K562 (cell line): ENCODE results near the gene SRCAP. TPM values are rescaled to one million over a fixed set of nuclear protein-coding genes. Genes with fewer than 3 reads are reported as not detected.
A peak's percentile ranks its signal among the peaks of the same experiment; 100 is the strongest.

Source experiments
- ARID1B ChIP-seq: fragments of 450-650 bp; IDR thresholded peaks from 2 replicates; pipeline ENCODE4 v1.6.1; 2016; ENCODE audit warnings: antibody characterized with exemption, mild to moderate bottlenecking, inconsistent platforms
- MAZ ChIP-seq, 2 experiments: fragments of 450-650 bp in 1 of 2; sonication (generic) in 1 of 2; formaldehyde crosslinking; IDR thresholded peaks in 1 of 2; conservative IDR thresholded peaks in 1 of 2; 2 replicates each; pipeline versions ENCODE4 v1.4.0 to v1.5.0; 2020; ENCODE audit warnings: mild to moderate bottlenecking in 1 of 2, missing genetic modification reagents in 1 of 2
- POLR2A ChIP-seq: fragments of 450-650 bp; conservative IDR thresholded peaks from 2 replicates; pipeline ENCODE4 v1.6.1; 2016
- RBM39 ChIP-seq: fragments of 200-400 bp; formaldehyde crosslinking; optimal IDR thresholded peaks from 2 replicates; pipeline ENCODE3; 2018; ENCODE audit warnings: low read depth, low read length
- TCF15 ChIP-seq: fragments of 250-450 bp; sonication (Bioruptor Pico); IDR thresholded peaks from 2 replicates; pipeline ENCODE4 v1.8.0; 2022; ENCODE audit warnings: moderate library complexity, mild to moderate bottlenecking, inconsistent platforms
- ZBED1 ChIP-seq: IDR thresholded peaks from 2 replicates; pipeline ENCODE4 v1.6.1; 2014
- ZBTB5 ChIP-seq: fragments of 450-650 bp; IDR thresholded peaks from 2 replicates; pipeline ENCODE4 v1.6.1; 2017; ENCODE audit warnings: antibody characterized with exemption
- ZFP36 ChIP-seq: fragments of 150-350 bp; IDR thresholded peaks from 2 replicates; pipeline ENCODE4 v1.6.1; 2018; ENCODE audit warnings: low read length, low read depth; ENCODE audit not compliant: partially characterized antibody
- ZNF407 ChIP-seq: fragments of 450-650 bp; IDR thresholded peaks from 2 replicates; pipeline ENCODE4 v1.6.1; 2016; ENCODE audit warnings: low read depth
- ZNF512 ChIP-seq: IDR thresholded peaks from 2 replicates; pipeline ENCODE4 v1.6.1; 2016; ENCODE audit warnings: missing genetic modification characterization, missing compliant biosample characterization
- ZNF717 ChIP-seq: fragments of 250-450 bp; sonication (Bioruptor Pico); IDR thresholded peaks from 2 replicates; pipeline ENCODE4 v1.5.0; 2021
- polyA plus RNA-seq, 8 experiments: library from polyadenylated mRNA; depleted of rRNA in 4 of 8; stranded (reverse) in 5 of 8; unstranded in 3 of 8; fragments of >200 nt; fragmentation: Nextera tagmentation in 2 of 8; fragmentation: Illumina TruSeq in 1 of 8; extraction: Ambion mirVana in 2 of 8; extraction: Trizol in 1 of 8; gene quantifications; 2 replicates each; pipeline versions ENCODE4 v1.2.1 to v1.2.3, GENCODE V29; 2011 to 2014; ENCODE audit warnings: inconsistent platforms in 1 of 8, missing spikeins in 1 of 8
- total RNA-seq, 7 experiments: library from RNA; depleted of rRNA in 6 of 7; stranded (reverse); fragments of >200 nt in 6 of 7; fragmentation: Illumina TruSeq in 2 of 7; extraction: Trizol in 2 of 7; gene quantifications; 2 replicates each; pipeline versions ENCODE4 v1.2.1 to v1.2.3, GENCODE V29; 2011 to 2021; ENCODE audit warnings: low replicate concordance in 1 of 7
- TF ChIP-seq, protein P1 (sequence below): IDR thresholded peaks from 2 replicates; pipeline ENCODE4 v1.6.1; 2011; ENCODE audit warnings: borderline replicate concordance, low read depth, mild to moderate bottlenecking, moderate library complexity, low read length; ENCODE audit not compliant: insufficient read depth, poor library complexity, severe bottlenecking

Gene SRCAP
- total and polyA plus RNA-seq, 9 of the 15 experiments (the other 6 are each of a cell fraction or from before 2014, with no cell fraction given) = 0.21 to 62.6 (median 5.8) TPM

- no peak for TF ChIP-seq ZBTB5
- TF ChIP-seq ZFP36 = peak; percentile 66
- no peak for TF ChIP-seq ZNF512 (tag)
- TF ChIP-seq ZBED1 = no peak
- TF ChIP-seq TCF15 = no peak
- TF ChIP-seq RBM39 = peak; percentile 21
- no peak for TF ChIP-seq ZNF717 (CRISPR knock-in tag)
- TF ChIP-seq POLR2A = peak; percentile 95
- peak; percentile 46; the same call in 1 of the 2 replicates for TF ChIP-seq ARID1B
- no peak for TF ChIP-seq ZNF407
- TF ChIP-seq MAZ (CRISPR knock-in tag; conservative IDR thresholded peaks at IDR 0.05 in 1 of 2, IDR thresholded peaks at IDR 0.05 in 1 of 2) = peak; percentile 87 to 92
- TF ChIP-seq, protein P1, sequence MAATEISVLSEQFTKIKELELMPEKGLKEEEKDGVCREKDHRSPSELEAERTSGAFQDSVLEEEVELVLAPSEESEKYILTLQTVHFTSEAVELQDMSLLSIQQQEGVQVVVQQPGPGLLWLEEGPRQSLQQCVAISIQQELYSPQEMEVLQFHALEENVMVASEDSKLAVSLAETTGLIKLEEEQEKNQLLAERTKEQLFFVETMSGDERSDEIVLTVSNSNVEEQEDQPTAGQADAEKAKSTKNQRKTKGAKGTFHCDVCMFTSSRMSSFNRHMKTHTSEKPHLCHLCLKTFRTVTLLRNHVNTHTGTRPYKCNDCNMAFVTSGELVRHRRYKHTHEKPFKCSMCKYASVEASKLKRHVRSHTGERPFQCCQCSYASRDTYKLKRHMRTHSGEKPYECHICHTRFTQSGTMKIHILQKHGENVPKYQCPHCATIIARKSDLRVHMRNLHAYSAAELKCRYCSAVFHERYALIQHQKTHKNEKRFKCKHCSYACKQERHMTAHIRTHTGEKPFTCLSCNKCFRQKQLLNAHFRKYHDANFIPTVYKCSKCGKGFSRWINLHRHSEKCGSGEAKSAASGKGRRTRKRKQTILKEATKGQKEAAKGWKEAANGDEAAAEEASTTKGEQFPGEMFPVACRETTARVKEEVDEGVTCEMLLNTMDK = peak; percentile 79
Observed at GRCh38 chr16:30657866-30658730, 40.9 kb upstream of the SRCAP start, which contains the start of gene FBRS (continued).
